ENCODE results near the gene NLK.

DNA sequence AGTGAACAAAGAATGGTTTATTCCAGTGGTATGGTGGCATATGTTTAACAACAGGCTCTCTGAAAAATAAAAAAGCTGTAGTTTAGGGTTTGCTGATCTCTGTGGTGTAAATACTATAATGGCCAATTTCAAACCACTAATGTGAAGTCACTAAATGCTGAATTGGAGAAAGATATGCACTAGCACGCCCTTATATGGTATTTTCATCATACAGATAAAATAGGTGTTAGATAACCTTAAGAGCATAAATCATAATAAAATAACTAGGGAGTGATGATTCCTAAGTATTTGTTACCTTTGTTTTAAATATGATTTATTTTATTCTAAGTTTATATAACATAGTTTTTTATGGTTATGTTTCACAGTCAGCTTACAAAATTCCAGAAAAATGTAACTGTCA, 17.2 kb downstream of the NLK start:
- TF ChIP-seq SNAPC2 (CRISPR knock-in tag; IDR thresholded peaks at IDR 0.05): no peak
- TF ChIP-seq SRSF1 (optimal IDR thresholded peaks at IDR 0.05; ENCODE audit: low read depth, low read length): no peak
- no peak for TF ChIP-seq MXD4 (CRISPR knock-in tag; IDR thresholded peaks at IDR 0.05)
- TF ChIP-seq, protein P1, sequence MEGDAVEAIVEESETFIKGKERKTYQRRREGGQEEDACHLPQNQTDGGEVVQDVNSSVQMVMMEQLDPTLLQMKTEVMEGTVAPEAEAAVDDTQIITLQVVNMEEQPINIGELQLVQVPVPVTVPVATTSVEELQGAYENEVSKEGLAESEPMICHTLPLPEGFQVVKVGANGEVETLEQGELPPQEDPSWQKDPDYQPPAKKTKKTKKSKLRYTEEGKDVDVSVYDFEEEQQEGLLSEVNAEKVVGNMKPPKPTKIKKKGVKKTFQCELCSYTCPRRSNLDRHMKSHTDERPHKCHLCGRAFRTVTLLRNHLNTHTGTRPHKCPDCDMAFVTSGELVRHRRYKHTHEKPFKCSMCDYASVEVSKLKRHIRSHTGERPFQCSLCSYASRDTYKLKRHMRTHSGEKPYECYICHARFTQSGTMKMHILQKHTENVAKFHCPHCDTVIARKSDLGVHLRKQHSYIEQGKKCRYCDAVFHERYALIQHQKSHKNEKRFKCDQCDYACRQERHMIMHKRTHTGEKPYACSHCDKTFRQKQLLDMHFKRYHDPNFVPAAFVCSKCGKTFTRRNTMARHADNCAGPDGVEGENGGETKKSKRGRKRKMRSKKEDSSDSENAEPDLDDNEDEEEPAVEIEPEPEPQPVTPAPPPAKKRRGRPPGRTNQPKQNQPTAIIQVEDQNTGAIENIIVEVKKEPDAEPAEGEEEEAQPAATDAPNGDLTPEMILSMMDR (CRISPR knock-in tag; IDR thresholded peaks at IDR 0.05): no peak
- TF ChIP-seq ZBTB21 (CRISPR knock-in tag; IDR thresholded peaks at IDR 0.05): no peak
- TF ChIP-seq CBFB (CRISPR knock-in tag; IDR thresholded peaks at IDR 0.05): no peak
